Measurements from ENCODE around the gene NDUFA12. TPM values are rescaled to one million over a fixed set of nuclear protein-coding genes. Genes with fewer than 3 reads are reported as not detected.

NDUFA12 gene
- total RNA-seq, 6 donors from 2014 or later: 24.1 to 74.2 (median 65.4) TPM

GRCh38 chr12:94941440-94941862 is 62.0 kb downstream of the NDUFA12 start:
- peak; percentile 78 to 92 for ATAC-seq (ENCODE audit: low FRiP score in 2 of 2)
- peak in 1 of 2 donors; percentile 34 for DNase-seq

GRCh38 chr12:94940771-94941170 is 62.7 kb downstream of the NDUFA12 start:
- H3K27ac ChIP-seq: peak overlapping the region in 1 of 4 donors; percentile 73
- no peak for DNase-seq
- ATAC-seq (ENCODE audit: low FRiP score in 2 of 2): no peak
- 95 to 96% methylated on average over 9 of the region's 9 CpGs for WGBS, 2 donors
- no peaks in the 10 kb centered on the region for H3K27me3 ChIP-seq
- no peak overlapping the region for H3K4me3 ChIP-seq
- TF ChIP-seq CTCF (IDR thresholded peaks at IDR 0.05) (no peak), POLR2A (IDR thresholded peaks at IDR 0.05) (no peak), POLR2AphosphoS5 (IDR thresholded peaks at IDR 0.05) (no peak), EP300 (IDR thresholded peaks at IDR 0.05) (no peak)
- no peaks in the 10 kb centered on the region for H3K36me3 ChIP-seq
- H3K9me3 ChIP-seq: no peaks in the 10 kb centered on the region
- peaks cover 0 to 20% (median 13%) of the 10 kb centered on the region in 4 donors for H3K4me1 ChIP-seq

More at GRCh38 chr12:94941440-94941862, 62.0 kb downstream of the NDUFA12 start:
- WGBS, 2 donors: 8 to 21% methylated on average over 7 of the region's 7 CpGs
- Histone ChIP-seq H3K4me1 (peaks cover 0 to 20% (median 13%) of the 10 kb centered on the region in 4 donors), H3K4me3 (no peak overlapping the region), H3K36me3 (no peaks in the 10 kb centered on the region), H3K27me3 (no peaks in the 10 kb centered on the region), H3K27ac (peak overlapping the region in 1 of 4 donors; percentile 78), H3K9me3 (no peaks in the 10 kb centered on the region)
- TF ChIP-seq POLR2AphosphoS5 (IDR thresholded peaks at IDR 0.05) (peak; percentile 48 to 74), EP300 (IDR thresholded peaks at IDR 0.05) (peak in 2 of 4 donors; percentile 90 to 97), CTCF (IDR thresholded peaks at IDR 0.05) (no peak)

- 89 to 91% methylated on average over 4 of the region's 4 CpGs for WGBS, 2 donors
- ATAC-seq (ENCODE audit: low FRiP score in 2 of 2) (no peak), DNase-seq (no peak)
Measured at GRCh38 chr12:94938583-94938982, 64.9 kb downstream of the NDUFA12 start.

GRCh38 chr12:94930772-94931171 is 72.7 kb downstream of the NDUFA12 start:
- Histone ChIP-seq H3K4me1 (no peaks in the 10 kb centered on the region), H3K27ac (no peak overlapping the region), H3K27me3 (no peaks in the 10 kb centered on the region), H3K9me3 (no peaks in the 10 kb centered on the region), H3K4me3 (no peak overlapping the region), H3K36me3 (no peaks in the 10 kb centered on the region)
- no peak for DNase-seq
- TF ChIP-seq EP300 (IDR thresholded peaks at IDR 0.05) (no peak), POLR2A (IDR thresholded peaks at IDR 0.05) (no peak), POLR2AphosphoS5 (IDR thresholded peaks at IDR 0.05) (no peak)
- WGBS, 2 donors: 73 to 79% methylated on average over 2 of the region's 2 CpGs
- no peak for ATAC-seq (ENCODE audit: low FRiP score in 2 of 2)

More at GRCh38 chr12:94938583-94938982, 64.9 kb downstream of the NDUFA12 start:
- TF ChIP-seq CTCF (IDR thresholded peaks at IDR 0.05) (no peak), POLR2AphosphoS5 (IDR thresholded peaks at IDR 0.05) (no peak), POLR2A (IDR thresholded peaks at IDR 0.05) (no peak), EP300 (IDR thresholded peaks at IDR 0.05) (no peak)
- Histone ChIP-seq H3K9me3 (no peaks in the 10 kb centered on the region), H3K4me3 (no peak overlapping the region), H3K27me3 (no peaks in the 10 kb centered on the region), H3K36me3 (no peaks in the 10 kb centered on the region), H3K27ac (no peak overlapping the region), H3K4me1 (peaks cover 0 to 20% (median 13%) of the 10 kb centered on the region in 4 donors)

- TF ChIP-seq POLR2A (IDR thresholded peaks at IDR 0.05) (no peak), CTCF (IDR thresholded peaks at IDR 0.05) (no peak), EP300 (IDR thresholded peaks at IDR 0.05) (no peak), POLR2AphosphoS5 (IDR thresholded peaks at IDR 0.05) (no peak)
- H3K4me3 ChIP-seq: no peak overlapping the region
- no peaks in the 10 kb centered on the region for H3K27me3 ChIP-seq
- H3K27ac ChIP-seq: no peak overlapping the region
- ATAC-seq (ENCODE audit: low FRiP score in 2 of 2): no peak
- H3K36me3 ChIP-seq: no peaks in the 10 kb centered on the region
- H3K9me3 ChIP-seq: no peaks in the 10 kb centered on the region
- no peaks in the 10 kb centered on the region for H3K4me1 ChIP-seq
- WGBS, 2 donors: 66 to 69% methylated on average over 6 of the region's 6 CpGs
- DNase-seq: no peak
Measured at GRCh38 chr12:94930216-94930654, 73.3 kb downstream of the NDUFA12 start.
